Stimulated activated CD4-positive, alpha-beta T cell treated with anti-CD3 and anti-CD28 coated beads, TNF-alpha, amount 100 ng/mL, for 24 hours (primary cell): ENCODE data around the gene LDAH.
A peak's percentile ranks its signal among the peaks of the same experiment; 100 is the strongest.

ENCODE experiments used
- DNase-seq, 3 experiments: peaks; one replicate each; pipeline ENCODE4 v3.0.0-alpha.2; 2020; ENCODE audit warnings: low read depth in 3 of 3

The LDAH gene

DNA sequence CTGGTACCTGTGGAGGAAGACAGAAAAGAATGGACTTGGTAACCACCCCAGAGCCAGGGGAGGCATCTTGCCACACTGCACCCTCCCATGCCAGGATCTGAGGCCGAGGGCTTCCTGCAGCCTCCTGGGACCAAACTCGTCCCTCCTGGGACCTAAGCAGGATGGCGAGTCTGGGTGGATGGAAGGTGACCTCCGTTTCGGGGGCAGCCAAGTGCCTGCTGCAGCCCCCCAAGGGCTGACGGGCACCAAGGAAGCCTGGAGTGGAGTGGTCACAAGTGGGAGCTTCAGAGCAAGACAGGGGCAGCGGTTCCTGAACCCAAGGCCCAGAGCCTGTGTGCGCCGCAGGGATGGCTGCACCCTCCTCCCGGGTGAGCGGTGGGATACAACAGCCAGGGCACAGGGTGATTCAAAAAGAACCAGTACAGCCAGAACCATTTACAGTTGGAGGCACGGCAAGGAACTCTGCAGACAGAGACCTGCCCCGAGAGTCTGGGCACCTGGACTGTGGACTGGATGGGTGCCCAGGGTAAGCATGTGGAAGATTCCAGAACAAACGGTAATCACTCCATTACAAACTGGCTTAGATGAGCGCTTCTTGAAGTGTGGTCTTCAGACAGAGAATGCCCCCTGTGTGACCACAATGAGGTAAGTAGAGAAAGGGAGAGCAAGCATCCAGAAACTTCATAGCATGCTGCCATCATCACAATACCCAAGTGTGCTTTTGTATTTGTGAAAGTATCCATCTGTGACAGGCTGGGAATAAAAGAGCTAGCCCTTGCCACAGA is 184.1 kb downstream of the LDAH start:
- DNase-seq: no peak

DNA sequence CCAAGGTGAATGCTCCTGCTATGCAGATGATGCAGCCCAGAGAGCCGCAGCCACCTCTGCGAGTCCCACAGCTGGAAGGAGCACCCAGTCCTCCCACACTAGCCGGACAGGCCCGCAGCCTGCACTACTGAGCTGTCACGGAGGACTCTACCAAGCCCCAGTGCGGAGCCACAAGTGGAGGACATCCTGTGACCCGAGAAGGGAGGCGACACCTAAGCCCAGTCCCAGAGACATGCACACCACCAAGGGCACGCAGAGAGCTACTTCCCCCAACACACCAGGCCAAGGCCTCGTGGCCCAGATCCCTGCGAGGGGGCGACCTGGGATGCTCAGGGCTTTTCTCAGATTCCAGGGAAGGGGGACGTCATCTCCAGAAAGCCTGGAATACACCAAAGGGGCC is 184.9 kb downstream of the LDAH start:
- DNase-seq: no peak

DNA sequence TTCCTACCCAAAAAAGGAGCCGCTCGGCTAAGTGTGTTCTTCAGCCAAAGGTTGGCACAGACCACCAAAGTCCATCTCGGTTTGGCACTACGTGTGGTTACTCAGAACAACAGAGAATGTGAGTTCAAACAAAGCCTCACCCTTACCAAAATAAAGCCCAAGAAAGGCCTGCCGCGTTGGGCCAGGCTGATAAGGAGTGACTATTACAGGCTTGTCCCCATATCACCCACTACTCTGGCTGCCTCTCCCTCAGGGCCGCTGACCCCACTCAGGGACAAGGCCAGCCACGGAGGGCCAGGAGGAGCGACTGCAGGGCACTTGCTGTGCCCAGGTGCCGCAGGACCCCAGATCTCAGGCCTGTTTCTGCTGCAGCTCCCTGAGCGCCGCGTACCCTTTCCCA is 185.8 kb downstream of the LDAH start:
- DNase-seq: no peak

DNA sequence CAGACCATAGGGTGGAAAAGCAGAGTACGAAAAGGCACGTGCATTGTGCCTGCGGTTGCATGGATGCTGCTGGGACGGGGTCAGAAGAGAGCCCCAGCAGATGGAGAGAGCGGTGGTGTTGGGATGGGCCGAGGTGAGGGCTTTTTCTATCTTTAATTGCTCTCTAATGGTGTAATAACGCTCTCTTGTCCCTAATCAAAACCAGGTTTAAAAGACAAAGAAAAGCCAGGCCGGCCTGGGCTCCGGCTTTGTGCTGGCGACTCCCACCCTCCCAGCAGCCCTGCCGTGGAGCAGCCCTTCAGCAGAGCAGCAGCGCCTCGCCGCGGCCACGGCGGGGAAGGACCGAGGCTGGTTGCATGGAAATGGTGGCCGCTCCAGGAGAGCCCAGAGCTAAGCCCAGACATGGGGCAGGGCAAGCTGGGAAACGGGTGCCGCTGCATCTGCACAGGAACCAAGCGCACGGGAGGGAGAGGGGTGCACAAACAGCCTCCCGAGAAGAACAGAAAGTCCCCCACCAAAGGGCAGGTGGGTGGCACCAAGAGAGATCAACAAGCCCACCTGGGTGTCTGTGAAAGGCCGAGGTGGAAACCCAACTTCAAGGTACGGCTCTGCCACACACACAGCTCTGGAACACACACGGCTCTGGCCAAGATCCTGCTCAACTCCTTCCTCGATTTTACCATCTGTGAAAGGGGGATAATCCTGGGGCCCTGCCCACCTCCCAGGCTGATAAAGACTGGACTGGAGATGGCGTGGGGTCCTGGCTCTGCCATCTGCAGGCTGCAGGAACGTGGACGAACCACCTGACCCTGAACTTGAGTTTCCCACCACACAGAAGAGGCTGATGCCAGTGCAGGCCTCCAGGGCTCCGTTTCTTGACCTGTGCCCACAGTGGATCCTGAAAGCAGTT is 187.0 kb downstream of the LDAH start:
- DNase-seq: peak in 1 of 3 experiments; percentile 50

DNA sequence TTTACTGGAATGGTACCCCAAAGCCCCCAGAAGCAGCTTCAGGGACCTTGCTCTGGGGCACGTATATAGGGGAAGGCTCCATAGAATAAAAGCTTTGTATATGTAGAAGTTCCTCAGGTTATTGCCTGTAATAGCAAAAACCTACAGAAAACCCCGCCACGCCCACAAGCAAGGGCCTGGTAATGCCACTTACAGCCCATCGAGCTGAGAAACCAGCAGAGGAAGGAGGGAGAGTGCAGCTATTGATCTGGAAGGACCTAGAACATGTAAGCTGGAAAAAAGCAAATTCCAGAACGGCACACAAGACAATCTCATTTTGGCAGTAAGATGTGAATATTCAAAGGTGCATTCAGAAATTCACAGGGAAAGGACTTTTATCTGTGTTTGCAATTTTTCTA is 187.8 kb downstream of the LDAH start:
- no peak for DNase-seq

DNA sequence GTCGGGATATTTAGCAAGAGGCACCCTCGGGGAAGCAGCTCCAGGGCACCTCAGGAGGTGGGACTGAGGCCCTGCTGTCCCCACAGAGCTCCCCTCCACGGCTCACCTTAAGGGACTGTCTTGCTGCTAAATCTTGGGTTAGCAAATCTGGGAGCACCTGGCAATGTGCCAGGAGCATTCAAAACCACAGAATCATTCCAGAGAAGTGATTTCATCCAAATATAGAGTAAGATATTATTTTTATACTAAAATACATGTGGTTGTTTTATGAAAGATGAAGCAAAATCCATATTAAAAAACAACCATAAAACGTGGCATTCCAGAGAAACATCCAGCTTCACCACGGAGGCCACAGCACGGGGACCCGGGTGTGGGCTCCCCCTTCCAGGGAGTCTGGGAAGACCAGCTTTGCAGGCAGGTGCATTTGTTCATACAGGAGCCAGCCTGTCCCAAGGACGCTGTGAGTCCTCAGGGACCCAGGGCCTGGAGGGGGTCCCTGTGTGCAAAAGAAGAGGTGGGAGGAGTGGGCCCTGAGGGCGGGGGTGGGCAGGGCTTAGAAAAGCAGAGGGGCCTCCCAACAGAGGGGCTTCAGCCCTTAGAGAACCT is 188.3 kb downstream of the LDAH start:
- no peak for DNase-seq
